AG04449 (cell line): ENCODE measurements around the gene FLVCR1.
"Not testable (repeated sequence)": the region's sequence is repeated elsewhere in the genome, so short reads cannot be mapped to it uniquely, and the experiment has no call there.

Experiments
- CTCF ChIA-PET: fragments of 350-600 bp; formaldehyde crosslinking; extraction: SDS; loops from one replicate; lab custom pipeline; 2021; ENCODE audit warnings: antibody characterized with exemption; lab: Yijun Ruan, JAX
- POLR2A ChIA-PET: fragments of 400-600, 350-600 bp; formaldehyde crosslinking; extraction: SDS; loops from one replicate; lab custom pipeline; 2020; ENCODE audit warnings: antibody characterized with exemption, inconsistent platforms; lab: Yijun Ruan, JAX
- DNase-seq: peaks from one replicate; pipeline ENCODE4 v3.0.0-alpha.2; 2010; ENCODE audit warnings: low read depth, low spot score
- H3K4me3 ChIP-seq: 2 replicates; pipeline ENCODE4 v1.5.1; 2011; ENCODE audit warnings: low read depth, mild to moderate bottlenecking, control low read depth, low read length
- CTCF ChIP-seq: IDR thresholded peaks from one replicate; pipeline ENCODE4 v1.5.1; 2011; ENCODE audit warnings: mild to moderate bottlenecking, moderate library complexity, low read length, control low read depth, inconsistent platforms; ENCODE audit not compliant: insufficient read depth; ENCODE audit errors: missing control alignments

The FLVCR1 gene

GRCh38 chr1:212822956-212823355, 35.1 kb upstream of the FLVCR1 start:
- DNase-seq: no peak
- no peak for TF ChIP-seq CTCF
- ChIA-PET POLR2A (no interaction called here), CTCF (no interaction called here)
- H3K4me3 ChIP-seq: no peak overlapping the region

GRCh38 chr1:212824201-212824600, 33.9 kb upstream of the FLVCR1 start:
- TF ChIP-seq CTCF: no peak
- ChIA-PET POLR2A (no interaction called here), CTCF (no interaction called here)
- no peak for DNase-seq
- H3K4me3 ChIP-seq: no peak overlapping the region

GRCh38 chr1:212825798-212826452, 32.1 kb upstream of the FLVCR1 start:
- POLR2A ChIA-PET: no interaction called here
- H3K4me3 ChIP-seq: no peak overlapping the region
- CTCF ChIA-PET: no interaction called here
- DNase-seq: no peak
- TF ChIP-seq CTCF: no peak

- ChIA-PET CTCF (interaction anchor here (1.4 kb wide), 1 partner anchor 168 kb away, joined by 3 read pairs; no protein-coding TSS in a partner anchor), POLR2A (no interaction called here)
- no peak overlapping the region for H3K4me3 ChIP-seq
- TF ChIP-seq CTCF: no peak
- no peak for DNase-seq
Observed at GRCh38 chr1:212827171-212827776, 30.8 kb upstream of the FLVCR1 start.

GRCh38 chr1:212827831-212828278, 30.2 kb upstream of the FLVCR1 start:
- DNase-seq: no peak
- ChIA-PET POLR2A (interaction anchor here (1.0 kb wide), 1 partner anchor 9 kb away, joined by 3 read pairs; no protein-coding TSS in a partner anchor), CTCF (interaction anchor here (0.8 to 1.4 kb wide), 2 partner anchors 13 to 167 kb away, joined by 3 to 4 read pairs; no protein-coding TSS in a partner anchor)
- TF ChIP-seq CTCF: no peak
- H3K4me3 ChIP-seq: no peak overlapping the region

- POLR2A ChIA-PET: interaction anchor here (1.0 kb wide), 1 partner anchor 9 kb away, joined by 3 read pairs; no protein-coding TSS in a partner anchor
Observed at GRCh38 chr1:212828395-212828794, 29.7 kb upstream of the FLVCR1 start.

GRCh38 chr1:212833211-212834207, 24.6 kb upstream of the FLVCR1 start:
- DNase-seq, POLR2A ChIA-PET, H3K4me3 ChIP-seq: not testable (repeated sequence)
- CTCF ChIA-PET: interaction anchor here (1.8 kb wide), 1 partner anchor 169 kb away, joined by 5 read pairs; no protein-coding TSS in a partner anchor

More at GRCh38 chr1:212828395-212828794, 29.7 kb upstream of the FLVCR1 start:
- no peak overlapping the region for H3K4me3 ChIP-seq
- CTCF ChIA-PET: interaction anchor here (0.8 to 1.4 kb wide), 2 partner anchors 14 to 166 kb away, joined by 3 to 4 read pairs; no protein-coding TSS in a partner anchor
- no peak for TF ChIP-seq CTCF
- DNase-seq: no peak
